Neural progenitor cell (in vitro differentiated cells): ENCODE data around the gene ZDHHC17. TPM values are rescaled to one million over a fixed set of nuclear protein-coding genes. Genes with fewer than 3 reads are reported as not detected.

Experiments used
- DNase-seq: peaks from one replicate; pipeline ENCODE4 v3.0.0-alpha.2; 2016; ENCODE audit warnings: low spot score
- H2AFZ ChIP-seq: fragments of 200-600 bp; sonication (generic); replicated peaks from 2 replicates; pipeline ENCODE4 v1.6.1; 2016; ENCODE audit warnings: antibody characterized with exemption
- H3F3A ChIP-seq: fragments of 200-600 bp; sonication (generic); 2 replicates; pipeline ENCODE4 v1.6.1; 2016; ENCODE audit warnings: antibody characterized with exemption, low read depth
- H3K27ac ChIP-seq: fragments of 200-600 bp; sonication (generic); 2 replicates; pipeline ENCODE4 v1.5.1; 2016; ENCODE audit warnings: mild to moderate bottlenecking
- H3K27me3 ChIP-seq: fragments of 200-600 bp; sonication (generic); 2 replicates; pipeline ENCODE4 v1.6.1; 2016; ENCODE audit warnings: mild to moderate bottlenecking, moderate library complexity
- H3K36me3 ChIP-seq: fragments of 200-600 bp; sonication (generic); 2 replicates; pipeline ENCODE4 v1.5.1; 2016
- H3K4me1 ChIP-seq: fragments of 200-600 bp; sonication (generic); 2 replicates; pipeline ENCODE4 v1.6.1; 2016; ENCODE audit warnings: mixed run types
- H3K4me2 ChIP-seq: fragments of 200-600 bp; sonication (generic); 2 replicates; pipeline ENCODE4 v1.6.1; 2016
- H3K4me3 ChIP-seq: fragments of 200-600 bp; sonication (generic); 2 replicates; pipeline ENCODE4 v1.5.1; 2016
- H3K79me2 ChIP-seq: fragments of 200-600 bp; sonication (generic); 2 replicates; pipeline ENCODE4 v1.6.1; 2016; ENCODE audit warnings: low read depth
- H3K9ac ChIP-seq: fragments of 200-600 bp; sonication (generic); 2 replicates; pipeline ENCODE4 v1.6.1; 2016
- H3K9me3 ChIP-seq: fragments of 200-600 bp; sonication (generic); 2 replicates; pipeline ENCODE4 v1.5.1; 2016; ENCODE audit warnings: low read depth
- H4K20me1 ChIP-seq: fragments of 200-600 bp; sonication (generic); 2 replicates; pipeline ENCODE4 v1.6.1; 2016; ENCODE audit warnings: low read depth
- H3K27ac Mint-ChIP-seq: 3 replicates; pipeline ENCODE4 v1.8.0; 2021; ENCODE audit warnings: mixed read lengths
- H3K27me3 Mint-ChIP-seq: 2 replicates; pipeline ENCODE4 v1.8.0; 2022; ENCODE audit warnings: low read depth, mild to moderate bottlenecking, inconsistent platforms, moderate library complexity, mixed read lengths; ENCODE audit not compliant: insufficient read depth
- H3K36me3 Mint-ChIP-seq: 3 replicates; pipeline ENCODE4 v1.8.0; 2021; ENCODE audit warnings: mixed read lengths
- H3K4me1 Mint-ChIP-seq: 3 replicates; pipeline ENCODE4 v1.8.0; 2021; ENCODE audit warnings: mixed read lengths
- H3K4me3 Mint-ChIP-seq: 3 replicates; pipeline ENCODE4 v1.8.0; 2021; ENCODE audit warnings: mild to moderate bottlenecking, moderate library complexity, mixed read lengths
- H3K9me3 Mint-ChIP-seq: 3 replicates; pipeline ENCODE4 v1.8.0; 2020; ENCODE audit warnings: mixed read lengths
- CTCF ChIP-seq: fragments of 200-600 bp; sonication (generic); IDR thresholded peaks from 2 replicates; pipeline ENCODE4 v1.5.1; 2017; ENCODE audit warnings: antibody characterized with exemption, mild to moderate bottlenecking
- EZH2 ChIP-seq: fragments of 200-600 bp; sonication (generic); IDR thresholded peaks from 2 replicates; pipeline ENCODE4 v1.6.1; 2017; ENCODE audit warnings: antibody characterized with exemption, mild to moderate bottlenecking, moderate library complexity
- EZH2phosphoT487 ChIP-seq: fragments of 200-600 bp; sonication (generic); IDR thresholded peaks from 2 replicates; pipeline ENCODE4 v1.6.1; 2017; ENCODE audit warnings: antibody characterized with exemption
- total RNA-seq: library from RNA; depleted of rRNA; stranded (reverse); fragments of >200 nt; gene quantifications from 2 replicates; pipeline ENCODE4 v1.2.3, GENCODE V29; 2015; ENCODE audit warnings: low replicate concordance

ZDHHC17 gene
- total RNA-seq, 1 donor from 2014 or later: 99.1 TPM

GRCh38 chr12:76883151-76883550, 119.2 kb downstream of the ZDHHC17 start:
- peak overlapping the region; percentile 9 for H3K27ac Mint-ChIP-seq
- Histone ChIP-seq H3K4me3 (no peak overlapping the region), H3K9ac (no peak overlapping the region), H2AFZ (no peak overlapping the region), H3K4me1 (peaks cover 10% of the 10 kb centered on the region), H3K79me2 (peaks cover under 1% of the 10 kb centered on the region), H3K4me2 (no peak overlapping the region), H3K27me3 (no peaks in the 10 kb centered on the region), H3K27ac (no peak overlapping the region), H3K9me3 (no peaks in the 10 kb centered on the region), H3F3A (peaks cover 6% of the 10 kb centered on the region), H4K20me1 (no peaks in the 10 kb centered on the region), H3K36me3 (no peaks in the 10 kb centered on the region)
- DNase-seq: no peak
- H3K9me3 Mint-ChIP-seq: no peaks in the 10 kb centered on the region
- no peak overlapping the region for H3K4me3 Mint-ChIP-seq
- peaks cover 6% of the 10 kb centered on the region for H3K27me3 Mint-ChIP-seq
- no peak for TF ChIP-seq EZH2phosphoT487
- TF ChIP-seq EZH2: no peak
- TF ChIP-seq CTCF: no peak
- H3K4me1 Mint-ChIP-seq: peaks cover 24% of the 10 kb centered on the region
- no peaks in the 10 kb centered on the region for H3K36me3 Mint-ChIP-seq

- H3K36me3 Mint-ChIP-seq: no peaks in the 10 kb centered on the region
- no peaks in the 10 kb centered on the region for H3K79me2 ChIP-seq
- no peak overlapping the region for H3K4me3 ChIP-seq
- peaks cover 27% of the 10 kb centered on the region for H3K4me1 Mint-ChIP-seq
- TF ChIP-seq CTCF (no peak), EZH2 (no peak), EZH2phosphoT487 (no peak)
- no peak overlapping the region for H3K9ac ChIP-seq
- no peak overlapping the region for H3K4me3 Mint-ChIP-seq
- no peak overlapping the region for H3K27ac Mint-ChIP-seq
- H3K36me3 ChIP-seq: no peaks in the 10 kb centered on the region
- no peaks in the 10 kb centered on the region for H3K9me3 Mint-ChIP-seq
- no peak overlapping the region for H3K4me2 ChIP-seq
- peaks cover 2% of the 10 kb centered on the region for H3K27me3 Mint-ChIP-seq
- H3K4me1 ChIP-seq: peaks cover 16% of the 10 kb centered on the region
- no peak overlapping the region for H2AFZ ChIP-seq
- DNase-seq: no peak
- H3F3A ChIP-seq: no peaks in the 10 kb centered on the region
- no peaks in the 10 kb centered on the region for H4K20me1 ChIP-seq
- no peak overlapping the region for H3K27ac ChIP-seq
- H3K9me3 ChIP-seq: no peaks in the 10 kb centered on the region
- H3K27me3 ChIP-seq: no peaks in the 10 kb centered on the region
Measured at GRCh38 chr12:76883811-76884210, 119.9 kb downstream of the ZDHHC17 start.

- Histone ChIP-seq H3K4me3 (no peak overlapping the region), H2AFZ (peak overlapping the region; percentile 73), H3K36me3 (no peaks in the 10 kb centered on the region), H3F3A (no peaks in the 10 kb centered on the region), H3K79me2 (no peaks in the 10 kb centered on the region), H3K9me3 (no peaks in the 10 kb centered on the region), H3K27me3 (no peaks in the 10 kb centered on the region), H3K27ac (no peak overlapping the region), H3K4me2 (no peak overlapping the region), H4K20me1 (no peaks in the 10 kb centered on the region), H3K9ac (no peak overlapping the region), H3K4me1 (peaks cover 7% of the 10 kb centered on the region)
- H3K4me3 Mint-ChIP-seq: no peak overlapping the region
- H3K4me1 Mint-ChIP-seq: peaks cover 10% of the 10 kb centered on the region
- DNase-seq: no peak
- H3K9me3 Mint-ChIP-seq: peaks cover 7% of the 10 kb centered on the region
- H3K27ac Mint-ChIP-seq: no peak overlapping the region
- TF ChIP-seq EZH2phosphoT487: no peak
- no peak for TF ChIP-seq EZH2
- TF ChIP-seq CTCF: no peak
- H3K27me3 Mint-ChIP-seq: no peaks in the 10 kb centered on the region
- H3K36me3 Mint-ChIP-seq: no peaks in the 10 kb centered on the region
Measured at GRCh38 chr12:76888775-76889174, 124.9 kb downstream of the ZDHHC17 start.
